Measurements from ENCODE around the gene NPAT. TPM values are rescaled to one million over a fixed set of nuclear protein-coding genes. Genes with fewer than 3 reads are reported as not detected.

Gene NPAT
- total RNA-seq, 1 donor from 2014 or later = 2.0 TPM

DNA sequence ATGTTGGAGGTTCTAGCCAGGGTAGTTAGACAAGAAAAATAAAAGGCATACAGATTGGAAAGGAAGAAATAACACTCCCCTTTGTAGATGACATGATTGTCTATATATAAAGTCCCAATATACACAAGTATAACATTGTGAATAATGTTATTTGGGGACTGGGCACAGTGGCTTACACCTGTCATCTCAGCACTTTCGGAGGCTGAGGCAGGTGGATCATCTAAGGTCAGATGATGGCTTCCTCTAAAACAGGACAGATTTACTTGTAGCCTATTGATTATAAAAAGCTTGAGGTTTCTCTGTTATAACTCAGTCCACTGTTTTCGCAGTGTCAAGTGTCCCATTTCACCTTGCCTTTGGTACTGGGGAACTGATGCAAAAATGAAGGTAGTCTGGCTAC lies 20.0 kb upstream of the NPAT start:
- no peaks in the 10 kb centered on the region for H3K4me1 ChIP-seq
- H3K27ac ChIP-seq = no peak overlapping the region
- no peak overlapping the region for H3K4me3 ChIP-seq
- H3K9me3 ChIP-seq = no peaks in the 10 kb centered on the region
- TF ChIP-seq, protein P1, sequence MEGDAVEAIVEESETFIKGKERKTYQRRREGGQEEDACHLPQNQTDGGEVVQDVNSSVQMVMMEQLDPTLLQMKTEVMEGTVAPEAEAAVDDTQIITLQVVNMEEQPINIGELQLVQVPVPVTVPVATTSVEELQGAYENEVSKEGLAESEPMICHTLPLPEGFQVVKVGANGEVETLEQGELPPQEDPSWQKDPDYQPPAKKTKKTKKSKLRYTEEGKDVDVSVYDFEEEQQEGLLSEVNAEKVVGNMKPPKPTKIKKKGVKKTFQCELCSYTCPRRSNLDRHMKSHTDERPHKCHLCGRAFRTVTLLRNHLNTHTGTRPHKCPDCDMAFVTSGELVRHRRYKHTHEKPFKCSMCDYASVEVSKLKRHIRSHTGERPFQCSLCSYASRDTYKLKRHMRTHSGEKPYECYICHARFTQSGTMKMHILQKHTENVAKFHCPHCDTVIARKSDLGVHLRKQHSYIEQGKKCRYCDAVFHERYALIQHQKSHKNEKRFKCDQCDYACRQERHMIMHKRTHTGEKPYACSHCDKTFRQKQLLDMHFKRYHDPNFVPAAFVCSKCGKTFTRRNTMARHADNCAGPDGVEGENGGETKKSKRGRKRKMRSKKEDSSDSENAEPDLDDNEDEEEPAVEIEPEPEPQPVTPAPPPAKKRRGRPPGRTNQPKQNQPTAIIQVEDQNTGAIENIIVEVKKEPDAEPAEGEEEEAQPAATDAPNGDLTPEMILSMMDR (IDR thresholded peaks at IDR 0.05) = no peak
- no peaks in the 10 kb centered on the region for H3K27me3 ChIP-seq
- H3K36me3 ChIP-seq = peaks cover 13 to 37% of the 10 kb centered on the region in 2 donors
- no peak for DNase-seq (ENCODE audit: low spot score in 2 of 2)
- intact Hi-C loops (cut with DNase I) = no loop called here

DNA sequence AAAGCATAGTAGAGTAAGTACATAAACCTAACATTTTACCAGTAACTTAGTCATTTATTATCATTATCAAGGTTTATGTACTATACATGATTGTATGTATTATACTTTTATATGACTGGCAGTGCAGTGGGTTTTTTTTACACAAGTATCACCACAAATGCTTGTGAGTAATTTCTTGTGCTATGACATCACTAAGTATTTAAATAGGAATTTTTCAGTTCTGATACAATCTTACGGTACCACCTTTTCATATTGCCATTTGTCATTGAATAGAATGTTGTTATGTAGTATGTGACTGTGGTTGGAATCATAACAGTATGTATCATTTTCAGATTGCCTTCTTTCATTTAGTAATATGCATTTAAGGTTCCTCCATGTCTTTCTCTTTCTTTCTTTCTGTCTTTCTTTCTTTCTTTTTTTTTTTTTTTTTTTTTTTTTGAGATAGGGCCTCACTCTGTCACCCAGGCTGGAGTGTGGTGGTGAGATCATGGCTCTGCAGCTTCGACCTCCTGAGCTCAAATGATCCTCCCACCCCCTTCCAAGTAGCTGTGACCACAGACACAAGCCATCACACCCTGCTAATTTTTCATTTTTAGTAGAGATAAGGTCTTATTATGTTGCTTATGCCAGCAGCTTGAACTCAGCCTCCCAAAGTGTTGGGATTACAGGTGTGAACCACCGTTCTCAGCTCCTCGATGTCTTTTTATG lies 19.0 kb upstream of the NPAT start:
- TF ChIP-seq, protein P1 (IDR thresholded peaks at IDR 0.05) = no peak
- Histone ChIP-seq H3K4me3 (no peak overlapping the region), H3K36me3 (peaks cover 15 to 38% of the 10 kb centered on the region in 2 donors), H3K27ac (no peak overlapping the region), H3K9me3 (no peaks in the 10 kb centered on the region), H3K27me3 (no peaks in the 10 kb centered on the region), H3K4me1 (no peaks in the 10 kb centered on the region)
- no peak for DNase-seq (ENCODE audit: low spot score in 2 of 2)
- intact Hi-C loops (cut with DNase I) = no loop called here

DNA sequence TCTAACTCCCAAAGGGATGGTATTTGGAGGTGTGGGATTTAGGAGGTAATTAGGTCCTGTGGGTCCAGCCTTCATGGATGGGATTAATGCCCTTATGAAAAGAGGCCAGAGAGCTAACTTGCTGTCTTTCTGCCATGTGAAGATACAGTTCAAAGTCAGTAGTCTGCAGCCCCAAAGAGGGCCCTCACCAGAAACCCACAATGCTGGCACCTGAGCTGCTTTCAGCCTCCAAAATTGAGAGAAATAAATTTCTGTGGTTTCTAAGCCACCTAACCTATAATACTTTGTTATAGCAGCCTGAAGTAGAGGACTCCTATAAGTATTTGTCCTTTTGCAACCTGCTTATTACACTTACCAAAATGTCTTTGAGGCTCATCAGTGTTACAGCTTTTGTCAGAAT lies 16.6 kb upstream of the NPAT start:
- H3K4me1 ChIP-seq = no peaks in the 10 kb centered on the region
- no peak overlapping the region for H3K27ac ChIP-seq
- H3K36me3 ChIP-seq = peaks cover 15 to 41% of the 10 kb centered on the region in 2 donors
- intact Hi-C loops (cut with DNase I) = no loop called here
- TF ChIP-seq, protein P1 (IDR thresholded peaks at IDR 0.05) = no peak
- H3K9me3 ChIP-seq = no peaks in the 10 kb centered on the region
- H3K27me3 ChIP-seq = no peaks in the 10 kb centered on the region
- H3K4me3 ChIP-seq = no peak overlapping the region
- no peak for DNase-seq (ENCODE audit: low spot score in 2 of 2)

DNA sequence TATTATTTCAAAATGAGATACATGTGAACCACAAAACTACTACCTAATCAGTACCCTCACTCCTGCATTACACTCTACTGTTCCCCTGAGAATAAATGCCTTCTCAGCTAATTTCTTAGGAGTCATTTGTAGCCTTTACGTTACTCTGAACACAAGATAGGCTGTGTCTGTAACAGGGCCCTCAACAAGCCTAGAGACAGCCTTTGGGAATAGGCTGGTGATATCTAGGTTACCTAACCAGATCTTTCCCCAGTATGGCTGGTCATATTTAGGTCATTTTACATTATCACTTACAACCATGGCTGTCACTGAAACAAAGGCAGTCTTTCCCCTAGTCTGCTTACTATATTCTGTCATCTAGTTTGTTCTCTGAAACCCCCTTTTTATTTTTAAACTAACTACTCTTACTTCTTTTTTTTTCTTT lies 14.6 kb upstream of the NPAT start:
- Histone ChIP-seq H3K36me3 (peaks cover 15 to 45% of the 10 kb centered on the region in 2 donors), H3K9me3 (no peaks in the 10 kb centered on the region), H3K4me3 (no peak overlapping the region), H3K4me1 (no peaks in the 10 kb centered on the region), H3K27me3 (no peaks in the 10 kb centered on the region), H3K27ac (no peak overlapping the region)
- TF ChIP-seq, protein P1 (IDR thresholded peaks at IDR 0.05) = no peak
- no peak for DNase-seq (ENCODE audit: low spot score in 2 of 2)
- intact Hi-C loops (cut with DNase I) = no loop called here

DNA sequence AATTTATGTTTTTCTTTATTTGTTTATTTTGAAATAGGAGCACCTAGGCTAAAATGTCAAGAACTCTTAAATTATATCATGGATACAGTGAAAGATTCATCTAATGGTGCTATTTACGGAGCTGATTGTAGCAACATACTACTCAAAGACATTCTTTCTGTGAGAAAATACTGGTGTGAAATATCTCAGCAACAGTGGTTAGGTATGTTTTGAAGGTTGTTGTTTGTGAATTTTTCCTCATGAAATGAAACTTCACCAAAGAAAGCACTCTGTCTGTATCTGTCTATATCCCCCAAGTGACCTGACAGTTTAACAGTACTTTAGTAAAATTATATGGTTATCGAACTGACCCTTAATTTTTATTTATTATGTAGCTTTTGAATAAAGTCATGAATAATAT lies 13.2 kb upstream of the NPAT start:
- H3K27me3 ChIP-seq = no peaks in the 10 kb centered on the region
- no peak overlapping the region for H3K4me3 ChIP-seq
- H3K27ac ChIP-seq = no peak overlapping the region
- no peaks in the 10 kb centered on the region for H3K4me1 ChIP-seq
- H3K36me3 ChIP-seq = peaks cover 15 to 48% of the 10 kb centered on the region in 2 donors
- TF ChIP-seq, protein P1 (IDR thresholded peaks at IDR 0.05) = no peak
- no peaks in the 10 kb centered on the region for H3K9me3 ChIP-seq
- DNase-seq (ENCODE audit: low spot score in 2 of 2) = no peak
- intact Hi-C loops (cut with DNase I) = no loop called here
